HUES64 (cell line): ENCODE results near the gene MGMT.

Experiments used
- H3K27ac ChIP-seq: 2 replicates; pipeline ENCODE4 v1.7.0; 2013; ENCODE audit warnings: low read depth, low read length, inconsistent platforms
- H3K27me3 ChIP-seq: 2 replicates; pipeline ENCODE4 v1.6.1; 2013; ENCODE audit warnings: mild to moderate bottlenecking, low read length; ENCODE audit not compliant: insufficient read depth
- H3K36me3 ChIP-seq: 2 replicates; pipeline ENCODE4 v1.6.1; 2013; ENCODE audit warnings: mild to moderate bottlenecking, low read length; ENCODE audit not compliant: insufficient read depth
- H3K4me1 ChIP-seq: 2 replicates; pipeline ENCODE4 v1.6.1; 2013; ENCODE audit warnings: mild to moderate bottlenecking, low read length, moderate library complexity; ENCODE audit not compliant: insufficient read depth
- H3K4me3 ChIP-seq: 2 replicates; pipeline ENCODE4 v1.5.1; 2013; ENCODE audit warnings: mild to moderate bottlenecking, low read length, moderate library complexity
- H3K9ac ChIP-seq: 2 replicates; pipeline ENCODE4 v1.6.1; 2013; ENCODE audit warnings: mild to moderate bottlenecking, low read depth, low read length
- H3K9me3 ChIP-seq: 2 replicates; pipeline ENCODE4 v1.6.1; 2013; ENCODE audit warnings: low read depth, low read length; ENCODE audit not compliant: insufficient read depth
- WGBS: fragments of 150-250, 120-280 bp; methylation state at CpG from one replicate; pipeline ENCODE4 v1.1.7; 2013; ENCODE audit warnings: missing lambda C conversion rate; 5-methylcytosine and 5-hydroxymethylcytosine counted together

The MGMT gene

DNA sequence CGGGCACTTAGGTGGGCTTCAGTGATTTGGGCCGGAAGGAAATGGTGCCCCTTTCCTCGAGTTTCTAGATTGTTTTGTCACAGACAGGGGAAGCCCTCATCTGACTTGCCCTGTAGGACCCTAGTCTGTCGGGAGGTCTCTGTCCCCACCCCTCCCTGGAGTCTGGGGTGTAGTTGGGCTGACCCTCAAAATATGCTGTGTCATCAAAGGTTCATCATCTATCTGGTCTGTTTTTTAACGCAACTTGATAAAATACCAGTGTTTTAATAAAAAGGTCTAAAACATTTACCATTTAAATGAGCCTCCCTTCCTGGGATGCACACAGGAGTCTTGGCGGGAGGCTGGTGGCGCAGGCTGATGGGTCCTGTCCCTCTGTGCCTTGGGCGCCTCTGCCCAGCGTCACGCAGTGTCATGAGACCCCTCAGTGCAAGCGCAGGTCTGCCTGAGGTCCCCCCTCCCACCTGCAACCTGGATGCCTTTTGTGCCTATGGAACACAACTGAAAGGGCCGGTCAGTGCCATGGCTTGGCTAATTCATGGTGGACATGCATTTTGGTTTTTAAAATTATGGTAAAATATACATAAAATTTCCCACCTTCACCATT lies 146.4 kb downstream of the MGMT start:
- H3K27me3 ChIP-seq = no peaks in the 10 kb centered on the region
- 96% methylated on average over 11 of the region's 12 CpGs for WGBS
- H3K27ac ChIP-seq = no peak overlapping the region
- no peaks in the 10 kb centered on the region for H3K36me3 ChIP-seq
- H3K4me3 ChIP-seq = no peak overlapping the region
- H3K9me3 ChIP-seq = no peaks in the 10 kb centered on the region
- H3K9ac ChIP-seq = no peak overlapping the region
- H3K4me1 ChIP-seq = no peaks in the 10 kb centered on the region

DNA sequence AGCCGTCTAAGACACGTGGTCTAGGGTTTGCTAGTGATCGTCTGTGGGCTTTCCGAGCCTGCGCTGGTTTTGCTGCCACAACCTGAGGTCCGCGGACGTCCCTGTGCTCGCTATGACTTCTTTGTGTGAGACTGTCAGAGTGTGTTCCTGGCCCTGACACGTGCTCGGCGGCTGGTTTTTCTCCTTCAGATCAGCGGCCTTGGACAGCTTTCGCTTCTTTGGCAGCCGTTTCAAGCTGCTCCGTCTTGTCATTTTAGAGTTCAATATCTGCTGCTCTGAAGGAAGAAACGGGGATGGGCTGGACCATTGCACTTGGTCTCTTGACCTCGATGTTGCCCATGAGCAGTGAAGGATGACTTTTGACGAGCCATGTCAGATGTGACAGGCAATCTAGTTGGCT lies 147.3 kb downstream of the MGMT start:
- H3K27ac ChIP-seq = no peak overlapping the region
- H3K9me3 ChIP-seq = no peaks in the 10 kb centered on the region
- no peak overlapping the region for H3K4me3 ChIP-seq
- 95% methylated on average over 19 of the region's 19 CpGs for WGBS
- no peak overlapping the region for H3K9ac ChIP-seq
- no peaks in the 10 kb centered on the region for H3K36me3 ChIP-seq
- no peaks in the 10 kb centered on the region for H3K4me1 ChIP-seq
- no peaks in the 10 kb centered on the region for H3K27me3 ChIP-seq

DNA sequence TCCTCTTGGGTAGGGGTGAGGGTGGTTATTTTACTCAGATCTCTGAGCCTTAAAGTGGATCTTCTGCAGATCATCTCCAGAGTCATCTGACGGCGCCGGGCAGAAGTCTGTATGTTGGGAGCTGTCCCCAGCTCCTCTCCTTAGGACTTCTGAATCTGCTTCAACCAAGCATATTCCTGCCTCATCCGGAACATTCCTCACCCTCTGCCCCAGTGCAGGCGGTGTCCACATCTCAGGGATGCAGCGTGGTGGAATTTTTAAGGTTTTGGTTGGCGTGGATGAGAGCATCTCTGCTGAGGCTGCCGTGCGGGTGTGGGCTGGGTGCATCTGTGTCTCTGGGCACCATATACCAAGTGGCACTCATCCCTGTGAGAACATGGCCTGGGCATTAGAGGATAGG lies 148.3 kb downstream of the MGMT start:
- H3K9ac ChIP-seq = no peak overlapping the region
- no peak overlapping the region for H3K27ac ChIP-seq
- H3K36me3 ChIP-seq = no peaks in the 10 kb centered on the region
- H3K4me3 ChIP-seq = no peak overlapping the region
- H3K4me1 ChIP-seq = no peaks in the 10 kb centered on the region
- no peaks in the 10 kb centered on the region for H3K9me3 ChIP-seq
- no peaks in the 10 kb centered on the region for H3K27me3 ChIP-seq
- 97% methylated on average over 9 of the region's 9 CpGs for WGBS

DNA sequence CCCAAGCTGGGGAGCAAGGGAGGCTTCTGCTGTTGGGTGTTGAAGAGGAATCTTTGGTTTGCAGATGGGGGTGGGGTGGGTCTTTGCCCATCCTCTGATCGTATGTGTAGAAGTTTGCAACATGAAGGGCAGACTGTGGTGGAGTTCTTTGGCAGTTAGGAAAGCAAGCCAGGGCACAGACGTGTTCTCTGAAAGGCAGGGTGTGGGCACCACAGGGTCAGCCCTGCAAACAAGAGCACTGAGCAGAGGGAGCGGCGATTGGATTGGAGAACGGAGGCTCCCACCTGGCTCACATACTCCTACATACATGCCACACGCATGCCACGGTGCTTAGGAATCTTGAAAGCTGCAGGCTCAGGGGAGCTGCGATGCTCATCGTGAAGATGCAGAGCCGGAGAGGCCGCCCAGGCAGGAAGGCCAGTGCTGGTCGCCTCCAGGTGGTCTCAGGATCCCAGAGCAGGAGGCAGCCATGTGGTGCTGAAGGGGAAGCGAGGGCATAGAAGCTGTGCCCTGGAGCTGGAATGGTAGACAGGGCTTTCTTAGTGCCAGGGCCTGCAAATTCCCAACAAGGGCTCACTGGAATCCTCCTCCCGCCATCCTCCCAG lies 149.0 kb downstream of the MGMT start:
- no peaks in the 10 kb centered on the region for H3K4me1 ChIP-seq
- 95% methylated on average over 14 of the region's 14 CpGs for WGBS
- H3K4me3 ChIP-seq = no peak overlapping the region
- no peak overlapping the region for H3K27ac ChIP-seq
- H3K9me3 ChIP-seq = no peaks in the 10 kb centered on the region
- H3K27me3 ChIP-seq = no peaks in the 10 kb centered on the region
- no peak overlapping the region for H3K9ac ChIP-seq
- no peaks in the 10 kb centered on the region for H3K36me3 ChIP-seq

DNA sequence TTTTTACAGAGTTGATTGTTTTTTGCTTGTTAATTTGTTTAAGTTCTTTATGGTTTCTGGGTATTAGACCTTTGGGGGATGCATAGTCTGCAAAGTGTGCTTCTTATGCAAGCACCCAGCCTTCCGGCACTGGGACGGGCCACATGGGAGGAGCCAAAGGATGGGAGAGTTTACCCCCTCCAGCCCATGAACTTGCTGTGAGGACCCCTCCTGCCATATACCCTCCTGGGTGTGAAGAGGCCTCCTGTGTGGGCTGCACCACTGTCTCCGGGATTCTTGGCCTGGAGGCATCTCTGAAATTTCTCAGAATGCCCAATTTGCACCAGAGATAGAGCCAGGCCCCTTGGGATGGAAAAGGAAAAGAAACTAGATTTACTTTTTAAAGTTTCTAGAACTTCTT lies 150.7 kb downstream of the MGMT start:
- Histone ChIP-seq H3K27ac (no peak overlapping the region), H3K27me3 (no peaks in the 10 kb centered on the region), H3K9ac (no peak overlapping the region), H3K36me3 (no peaks in the 10 kb centered on the region), H3K4me1 (peaks cover 7% of the 10 kb centered on the region; the same call in 1 of the 2 replicates), H3K4me3 (no peak overlapping the region), H3K9me3 (no peaks in the 10 kb centered on the region)
- WGBS = 97% methylated on average over 3 of the region's 3 CpGs

DNA sequence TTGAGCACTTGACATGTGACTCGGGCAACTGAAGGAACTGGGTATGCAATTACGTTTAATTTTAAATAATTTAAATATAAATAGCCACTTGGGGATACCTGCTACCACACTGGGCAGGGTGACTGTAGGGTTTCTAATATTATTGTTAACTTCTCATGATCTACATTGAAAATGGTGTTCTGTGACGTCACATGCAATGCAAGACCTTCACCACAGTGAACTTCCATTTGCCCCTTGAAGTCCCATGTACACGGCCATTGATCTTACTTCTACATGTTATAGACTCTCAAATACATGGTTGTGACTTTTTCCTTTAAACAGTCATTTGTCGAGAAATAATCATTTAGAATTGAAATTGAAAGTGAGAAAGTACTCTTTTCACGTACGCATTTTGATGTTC lies 154.0 kb downstream of the MGMT start:
- Histone ChIP-seq H3K4me1 (peaks cover 9% of the 10 kb centered on the region; the same call in 1 of the 2 replicates), H3K9ac (no peak overlapping the region), H3K4me3 (no peak overlapping the region), H3K27me3 (no peaks in the 10 kb centered on the region), H3K9me3 (no peaks in the 10 kb centered on the region), H3K36me3 (no peaks in the 10 kb centered on the region), H3K27ac (no peak overlapping the region)
- WGBS = 73% methylated on average over 6 of the region's 7 CpGs

DNA sequence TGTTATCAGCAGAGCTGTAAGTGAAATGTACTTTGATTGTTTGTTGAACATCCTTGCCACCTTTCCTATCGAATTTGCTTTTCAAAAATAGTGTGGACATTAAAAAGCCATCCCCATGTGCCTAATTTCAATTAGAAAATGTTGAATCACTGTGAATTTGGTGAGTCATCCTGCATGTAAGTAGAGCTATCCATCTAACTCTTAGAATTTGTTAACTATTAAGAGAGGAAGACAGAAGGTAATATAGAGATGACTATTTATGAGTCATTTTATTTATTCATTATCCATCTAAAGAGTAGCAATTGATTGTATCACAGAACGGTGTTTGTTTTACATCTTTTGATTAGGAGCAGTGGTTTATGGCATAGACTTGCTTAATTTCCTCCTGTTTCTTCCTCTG lies 154.7 kb downstream of the MGMT start:
- H3K27ac ChIP-seq = no peak overlapping the region
- no peaks in the 10 kb centered on the region for H3K9me3 ChIP-seq
- H3K9ac ChIP-seq = no peak overlapping the region
- H3K4me3 ChIP-seq = no peak overlapping the region
- peaks cover 9% of the 10 kb centered on the region; the same call in 1 of the 2 replicates for H3K4me1 ChIP-seq
- H3K27me3 ChIP-seq = no peaks in the 10 kb centered on the region
- WGBS = 97% methylated on average over 2 of the region's 2 CpGs
- H3K36me3 ChIP-seq = no peaks in the 10 kb centered on the region

DNA sequence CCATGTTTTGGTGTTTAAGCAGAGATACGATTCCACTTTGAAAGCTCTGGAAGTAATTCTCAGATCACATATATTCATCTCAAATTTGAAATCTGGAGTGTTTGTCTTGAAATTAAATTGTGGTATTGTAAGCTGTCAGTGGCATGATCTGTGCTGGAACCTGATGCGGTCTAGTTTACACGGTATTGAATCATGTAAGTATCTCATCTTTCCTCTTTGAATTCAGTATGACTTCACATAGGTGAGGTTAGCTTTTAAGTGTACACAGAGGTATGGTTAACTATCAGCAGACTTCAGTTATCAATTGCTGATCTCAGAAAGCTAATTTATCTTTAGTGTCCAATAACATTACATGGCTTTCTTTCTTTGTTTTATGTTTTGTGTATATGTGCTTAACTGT lies 155.2 kb downstream of the MGMT start:
- H3K9ac ChIP-seq = no peak overlapping the region
- no peak overlapping the region for H3K4me3 ChIP-seq
- no peaks in the 10 kb centered on the region for H3K9me3 ChIP-seq
- 87% methylated on average over 3 of the region's 3 CpGs for WGBS
- no peaks in the 10 kb centered on the region for H3K27me3 ChIP-seq
- H3K4me1 ChIP-seq = peaks cover 9% of the 10 kb centered on the region; the same call in 1 of the 2 replicates
- H3K27ac ChIP-seq = no peak overlapping the region
- H3K36me3 ChIP-seq = no peaks in the 10 kb centered on the region

DNA sequence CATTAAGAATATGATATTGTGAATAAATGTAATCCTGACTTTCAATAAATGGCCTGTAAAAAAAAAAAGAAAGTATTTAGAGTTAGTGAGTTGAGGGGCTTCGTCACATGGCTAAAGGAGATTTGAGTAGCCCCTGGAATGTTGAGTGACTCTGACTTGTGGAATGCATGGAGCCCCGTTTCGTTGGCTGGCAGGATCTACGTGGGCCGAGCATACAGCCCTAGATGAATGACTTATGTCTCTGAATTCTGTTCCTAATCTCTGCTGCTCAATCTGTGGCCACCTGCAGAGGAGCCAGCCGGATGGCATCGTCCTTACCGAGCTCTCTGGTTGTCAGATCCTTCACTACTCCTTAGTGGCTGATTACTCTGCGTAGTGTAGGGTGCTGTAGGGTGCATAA lies 155.7 kb downstream of the MGMT start:
- no peak overlapping the region for H3K27ac ChIP-seq
- H3K4me3 ChIP-seq = no peak overlapping the region
- no peaks in the 10 kb centered on the region for H3K9me3 ChIP-seq
- no peaks in the 10 kb centered on the region for H3K27me3 ChIP-seq
- H3K4me1 ChIP-seq = peaks cover 9% of the 10 kb centered on the region; the same call in 1 of the 2 replicates
- no peaks in the 10 kb centered on the region for H3K36me3 ChIP-seq
- no peak overlapping the region for H3K9ac ChIP-seq
- 81% methylated on average over 9 of the region's 9 CpGs for WGBS

DNA sequence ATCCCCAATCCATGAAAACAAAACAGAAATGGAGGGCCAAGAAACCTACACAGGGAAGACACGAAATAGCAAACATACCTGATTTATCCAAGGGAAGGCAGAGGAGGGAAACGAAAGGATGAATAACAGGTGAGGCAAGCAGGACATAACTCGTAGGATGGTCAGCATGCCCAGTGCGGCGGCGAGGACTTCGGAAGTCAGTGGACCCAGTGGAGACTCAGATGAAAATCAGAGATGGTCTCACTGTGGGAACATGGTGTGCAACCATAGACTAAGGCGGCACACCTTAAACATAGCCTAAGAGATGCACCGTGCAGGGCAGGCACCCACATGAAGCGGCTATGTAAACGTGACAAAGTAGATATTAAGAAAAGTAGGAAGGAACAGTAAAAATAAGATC lies 157.5 kb downstream of the MGMT start:
- Histone ChIP-seq H3K27me3 (no peaks in the 10 kb centered on the region), H3K4me3 (no peak overlapping the region), H3K9me3 (no peaks in the 10 kb centered on the region), H3K36me3 (no peaks in the 10 kb centered on the region), H3K4me1 (peaks cover 9% of the 10 kb centered on the region; the same call in 1 of the 2 replicates), H3K27ac (no peak overlapping the region), H3K9ac (no peak overlapping the region)
- 84% methylated on average over 11 of the region's 11 CpGs for WGBS

DNA sequence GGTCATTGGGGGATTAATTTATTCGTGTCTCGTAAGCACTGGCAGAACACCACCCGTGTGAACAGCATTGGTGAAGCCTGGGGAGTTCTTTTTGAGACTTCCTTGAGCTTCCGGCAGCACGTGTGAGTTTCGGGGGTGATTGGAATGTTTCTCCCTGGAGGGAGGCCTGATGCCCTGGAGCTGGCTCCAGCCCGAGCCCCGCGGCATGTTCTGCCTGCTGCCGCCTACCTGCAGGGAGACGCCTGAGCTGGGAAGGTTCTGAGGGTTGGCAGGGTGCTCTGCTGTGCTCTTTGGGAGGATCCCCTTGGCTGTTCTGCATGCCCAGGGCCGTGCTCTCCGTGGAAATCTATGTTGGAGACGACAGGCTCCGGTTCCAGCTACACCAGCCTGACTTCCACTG lies 159.3 kb downstream of the MGMT start:
- Histone ChIP-seq H3K9ac (no peak overlapping the region), H3K9me3 (no peaks in the 10 kb centered on the region), H3K4me3 (no peak overlapping the region), H3K36me3 (no peaks in the 10 kb centered on the region), H3K4me1 (peaks cover 9% of the 10 kb centered on the region; the same call in 1 of the 2 replicates), H3K27ac (no peak overlapping the region), H3K27me3 (no peaks in the 10 kb centered on the region)
- 84% methylated on average over 15 of the region's 15 CpGs for WGBS
